ENCODE data around the gene BLNK.

Gene BLNK

GRCh38 chr10:96260014-96260413 is 11.4 kb downstream of the BLNK start:
- DNase-seq, result no peak

- DNase-seq, result no peak
Observed at GRCh38 chr10:96259150-96259549, 12.2 kb downstream of the BLNK start.

GRCh38 chr10:96257944-96258343 is 13.4 kb downstream of the BLNK start:
- no peak for DNase-seq

GRCh38 chr10:96255549-96256333 is 15.6 kb downstream of the BLNK start:
- DNase-seq, result no peak

GRCh38 chr10:96254976-96255375 is 16.4 kb downstream of the BLNK start:
- DNase-seq, result no peak

GRCh38 chr10:96252730-96253129 is 18.6 kb downstream of the BLNK start:
- no peak for DNase-seq

- DNase-seq, result no peak
Observed at GRCh38 chr10:96250349-96250748, 21.0 kb downstream of the BLNK start.

- DNase-seq, result no peak
Observed at GRCh38 chr10:96249264-96249663, 22.1 kb downstream of the BLNK start.

GRCh38 chr10:96244354-96244753 is 27.0 kb downstream of the BLNK start:
- no peak for DNase-seq

GRCh38 chr10:96243296-96243695 is 28.1 kb downstream of the BLNK start:
- DNase-seq, result no peak

- DNase-seq, result no peak
Observed at GRCh38 chr10:96242822-96243221, 28.5 kb downstream of the BLNK start.

GRCh38 chr10:96238646-96239623 is 32.4 kb downstream of the BLNK start:
- DNase-seq, result no peak

GRCh38 chr10:96236876-96237275 is 34.5 kb downstream of the BLNK start:
- no peak for DNase-seq

GRCh38 chr10:96236090-96236478 is 35.3 kb downstream of the BLNK start:
- DNase-seq, result no peak

GRCh38 chr10:96235326-96236089 is 35.9 kb downstream of the BLNK start:
- DNase-seq, result no peak

- no peak for DNase-seq
Observed at GRCh38 chr10:96233959-96234358, 37.4 kb downstream of the BLNK start.

- no peak for DNase-seq
Observed at GRCh38 chr10:96230527-96230926, 40.8 kb downstream of the BLNK start.

GRCh38 chr10:96229568-96230030 is 41.8 kb downstream of the BLNK start:
- DNase-seq, result peak; percentile 40

- no peak for DNase-seq
Observed at GRCh38 chr10:96228408-96228994, 42.9 kb downstream of the BLNK start.

- no peak for DNase-seq
Observed at GRCh38 chr10:96227206-96227605, 44.2 kb downstream of the BLNK start.

GRCh38 chr10:96225119-96225518 is 46.2 kb downstream of the BLNK start:
- DNase-seq, result no peak

GRCh38 chr10:96222908-96223307 is 48.5 kb downstream of the BLNK start:
- no peak for DNase-seq

- no peak for DNase-seq
Observed at GRCh38 chr10:96222441-96222840, 48.9 kb downstream of the BLNK start.
